Spleen (tissue), 7 donors: ENCODE results near the gene ROBO1.

Experiments
- POLR2A ChIP-seq, 3 donors: fragments of 450-650 bp; IDR thresholded peaks; one replicate each; pipeline ENCODE4 v1.5.1; 2017; ENCODE audit warnings: antibody characterized with exemption in 3 of 3, mild to moderate bottlenecking in 1 of 3
- POLR2AphosphoS5 ChIP-seq, 3 donors: sonication (generic); formaldehyde crosslinking; IDR thresholded peaks; one replicate each; pipeline ENCODE4 v1.5.1; 2017; ENCODE audit warnings: antibody characterized with exemption in 3 of 3
- TF ChIP-seq, protein P1 (sequence below), 11 experiments: fragments of 200-600 bp in 7 of 11; fragments of 450-650 bp in 4 of 11; sonication (generic) in 4 of 11; IDR thresholded peaks in 8 of 11; conservative IDR thresholded peaks in 3 of 11; 1 replicate in 7 of 11; 2 replicates in 4 of 11; pipeline versions ENCODE4 v1.4.0 to v1.8.0; 2016 to 2021; ENCODE audit warnings: antibody characterized with exemption in 11 of 11, inconsistent platforms in 4 of 11, mild to moderate bottlenecking in 1 of 11
- donor health status: DM: no; HTN: no; CAD: no; lungs with moderate emphysema.
- donor health status: DM: no; HTN: no; CAD: no.
- donor health status: DM: no; HTN: no; CAD: no.

DNA sequence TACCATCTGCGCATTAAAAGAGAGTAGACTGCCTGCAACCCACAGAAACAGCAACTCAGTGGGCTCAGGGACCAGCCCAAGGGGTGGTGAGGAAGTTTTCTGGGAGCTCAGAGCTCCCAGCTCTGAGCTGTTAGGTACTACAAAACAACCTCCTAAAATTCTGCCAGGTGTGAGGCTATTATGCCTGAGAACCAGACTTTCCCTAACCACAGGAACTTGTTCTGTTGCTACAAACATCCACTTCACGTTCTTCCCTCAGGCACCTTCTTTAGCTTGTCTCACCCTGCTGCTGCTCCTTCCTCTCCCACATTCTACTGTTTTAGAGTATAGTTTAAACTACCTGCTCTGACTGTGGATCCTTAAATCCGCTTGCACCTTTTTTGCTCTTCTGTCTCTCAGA, 399.4 kb downstream of the ROBO1 start:
- no peak for TF ChIP-seq POLR2AphosphoS5 (IDR thresholded peaks at IDR 0.05)
- TF ChIP-seq, protein P1, sequence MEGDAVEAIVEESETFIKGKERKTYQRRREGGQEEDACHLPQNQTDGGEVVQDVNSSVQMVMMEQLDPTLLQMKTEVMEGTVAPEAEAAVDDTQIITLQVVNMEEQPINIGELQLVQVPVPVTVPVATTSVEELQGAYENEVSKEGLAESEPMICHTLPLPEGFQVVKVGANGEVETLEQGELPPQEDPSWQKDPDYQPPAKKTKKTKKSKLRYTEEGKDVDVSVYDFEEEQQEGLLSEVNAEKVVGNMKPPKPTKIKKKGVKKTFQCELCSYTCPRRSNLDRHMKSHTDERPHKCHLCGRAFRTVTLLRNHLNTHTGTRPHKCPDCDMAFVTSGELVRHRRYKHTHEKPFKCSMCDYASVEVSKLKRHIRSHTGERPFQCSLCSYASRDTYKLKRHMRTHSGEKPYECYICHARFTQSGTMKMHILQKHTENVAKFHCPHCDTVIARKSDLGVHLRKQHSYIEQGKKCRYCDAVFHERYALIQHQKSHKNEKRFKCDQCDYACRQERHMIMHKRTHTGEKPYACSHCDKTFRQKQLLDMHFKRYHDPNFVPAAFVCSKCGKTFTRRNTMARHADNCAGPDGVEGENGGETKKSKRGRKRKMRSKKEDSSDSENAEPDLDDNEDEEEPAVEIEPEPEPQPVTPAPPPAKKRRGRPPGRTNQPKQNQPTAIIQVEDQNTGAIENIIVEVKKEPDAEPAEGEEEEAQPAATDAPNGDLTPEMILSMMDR (IDR thresholded peaks at IDR 0.05 in 8 of 11, conservative IDR thresholded peaks at IDR 0.05 in 3 of 11), result no peak
- no peak for TF ChIP-seq POLR2A (IDR thresholded peaks at IDR 0.05)
